K562 (cell line): ENCODE data around the gene CYB561A3. TPM values are rescaled to one million over a fixed set of nuclear protein-coding genes. Genes with fewer than 3 reads are reported as not detected.
A peak's percentile ranks its signal among the peaks of the same experiment; 100 is the strongest.

Experiments used
- ATAC-seq: fragments of 200-7000 bp; cut with Tn5 transposase; 3 replicates; pipeline ENCODE4 v1.9.1; 2020; ENCODE audit warnings: moderate library complexity
- BruUV-seq: library from RNA; stranded (reverse); fragments of 400-500 nt; replicated peaks from 2 replicates; lab custom pipeline; 2021; lab: Mats Ljungman, UMichigan
- CTCF ChIA-PET: fragments of 300-600 bp; formaldehyde crosslinking; extraction: SDS; loops from one replicate; lab custom pipeline; 2021; ENCODE audit warnings: low intra/inter-chr PET ratio; lab: Yijun Ruan, JAX
- POLR2A ChIA-PET: fragments of 300-600, 350-650 bp; sonication (Branson Sonifier 250); formaldehyde crosslinking; extraction: SDS; loops from one replicate; lab custom pipeline; 2021; ENCODE audit warnings: antibody characterized with exemption, inconsistent platforms; lab: Yijun Ruan, JAX
- DNase-seq, 4 experiments: peaks; one replicate each; pipeline versions ENCODE4 v3.0.0 to v3.0.0-alpha.2; 2011 to 2018; ENCODE audit warnings: low spot score in 3 of 4, mixed read lengths in 3 of 4; ENCODE audit errors: extremely low read depth in 1 of 4
- FAIRE-seq: peaks from 2 replicates; lab custom pipeline; 2011; peaks lifted over from hg19 to GRCh38; lab: Jason Lieb, UNC
- H2AFZ ChIP-seq: 2 replicates; pipeline ENCODE4 v1.6.0; 2011; ENCODE audit warnings: low read depth, low read length, control low read depth, inconsistent platforms
- H3K27ac ChIP-seq: fragments of 200-600 bp; 3 replicates; pipeline ENCODE4 v1.8.0; 2011; ENCODE audit warnings: low read depth, mild to moderate bottlenecking, control low read depth, inconsistent platforms, low read length, moderate library complexity, mixed read lengths; ENCODE audit errors: extremely low read depth
- H3K27me3 ChIP-seq, 2 experiments: fragments of 300-600 bp in 1 of 2; 2 replicates in 1 of 2; 3 replicates in 1 of 2; pipeline versions ENCODE4 v1.6.0 to v1.8.0; 2011; ENCODE audit warnings: inconsistent platforms in 2 of 2, low read length in 2 of 2, mild to moderate bottlenecking in 1 of 2, mixed read lengths in 1 of 2, moderate library complexity in 1 of 2; ENCODE audit not compliant: control insufficient read depth in 2 of 2, insufficient read depth in 2 of 2
- H3K36me3 ChIP-seq: fragments of 300-600 bp; 3 replicates; pipeline ENCODE4 v1.8.0; 2011; ENCODE audit warnings: mild to moderate bottlenecking, low read length, inconsistent platforms; ENCODE audit not compliant: control insufficient read depth, insufficient read depth
- H3K4me1 ChIP-seq, 2 experiments: fragments of 200-600 bp in 1 of 2; replicated peaks in 1 of 2; 2 replicates in 1 of 2; 3 replicates in 1 of 2; pipeline versions ENCODE4 v1.5.1 to v1.8.0; 2011; ENCODE audit warnings: inconsistent platforms in 2 of 2, low read length in 2 of 2, mild to moderate bottlenecking in 1 of 2, mixed read lengths in 1 of 2, moderate library complexity in 1 of 2; ENCODE audit not compliant: control insufficient read depth in 2 of 2, insufficient read depth in 2 of 2
- H3K4me2 ChIP-seq: 2 replicates; pipeline ENCODE4 v1.6.1; 2011; ENCODE audit warnings: low read length, control low read depth, inconsistent platforms, mixed read lengths; ENCODE audit not compliant: insufficient read depth
- H3K4me3 ChIP-seq: fragments of 200-600 bp; sonication (generic), shearing (Covaris generic); 2 replicates; pipeline ENCODE4 v1.5.1; 2016; ENCODE audit warnings: control low read depth, inconsistent platforms
- H3K79me2 ChIP-seq: fragments of 200-600 bp; 3 replicates; pipeline ENCODE4 v1.8.0; 2011; ENCODE audit warnings: low read length, inconsistent platforms; ENCODE audit not compliant: control insufficient read depth, insufficient read depth
- H3K9ac ChIP-seq, 2 experiments: 2 replicates each; pipeline versions ENCODE4 v1.6.0 to v1.6.1; 2011; ENCODE audit warnings: low read depth in 2 of 2, low read length in 2 of 2, control low read depth in 1 of 2, inconsistent platforms in 1 of 2, mild to moderate bottlenecking in 1 of 2, mixed read lengths in 1 of 2; ENCODE audit not compliant: insufficient read depth in 1 of 2
- H3K9me1 ChIP-seq: one replicate; pipeline ENCODE4 v1.6.0; 2011; ENCODE audit warnings: inconsistent platforms, mild to moderate bottlenecking, low read length, moderate library complexity; ENCODE audit not compliant: control insufficient read depth, insufficient read depth
- H3K9me3 ChIP-seq: replicated peaks from 2 replicates; pipeline ENCODE4 v1.5.1; 2011; ENCODE audit warnings: low read depth, low read length, inconsistent platforms; ENCODE audit not compliant: control insufficient read depth, insufficient read depth
- H4K20me1 ChIP-seq: replicated peaks from 2 replicates; pipeline ENCODE4 v1.6.1; 2011; ENCODE audit warnings: low read length, inconsistent platforms, mixed read lengths; ENCODE audit not compliant: control insufficient read depth, insufficient read depth
- BCOR ChIP-seq: fragments of 450-650 bp; IDR thresholded peaks from 2 replicates; pipeline ENCODE4 v1.6.1; 2016
- CBX5 ChIP-seq: IDR thresholded peaks from 2 replicates; pipeline ENCODE4 v1.6.1; 2014; ENCODE audit warnings: low read depth, borderline replicate concordance
- FOSL1 ChIP-seq: fragments of 200-800 bp; sonication (Bioruptor generic); conservative IDR thresholded peaks from 2 replicates; pipeline ENCODE4 v1.6.1; 2016; ENCODE audit warnings: missing genetic modification characterization, missing compliant biosample characterization
- GABPB1 ChIP-seq: sonication (generic); formaldehyde crosslinking; IDR thresholded peaks from 2 replicates; pipeline ENCODE4 v1.8.0; 2022; ENCODE audit warnings: mild to moderate bottlenecking, missing genetic modification reagents
- KDM1A ChIP-seq, 2 experiments: fragments of 450-650 bp; IDR thresholded peaks; 2 replicates each; pipeline ENCODE4 v1.6.1; 2016; ENCODE audit warnings: mild to moderate bottlenecking in 2 of 2
- NR0B1 ChIP-seq: fragments of 450-650 bp; IDR thresholded peaks from one replicate; pipeline ENCODE4 v1.6.1; 2018; ENCODE audit warnings: mild to moderate bottlenecking, moderate library complexity; ENCODE audit not compliant: partially characterized antibody
- RBM15 ChIP-seq: fragments of 200-400 bp; formaldehyde crosslinking; IDR thresholded peaks from 2 replicates; pipeline ENCODE4 v1.6.1; 2018; ENCODE audit warnings: mild to moderate bottlenecking, low read length, moderate library complexity; ENCODE audit not compliant: insufficient read depth
- RBM17 ChIP-seq: fragments of 200-400 bp; formaldehyde crosslinking; IDR thresholded peaks from 2 replicates; pipeline ENCODE4 v1.6.1; 2017; ENCODE audit warnings: low read depth, mild to moderate bottlenecking, low read length, borderline replicate concordance
- RBM25 ChIP-seq: fragments of 200-400 bp; formaldehyde crosslinking; IDR thresholded peaks from 2 replicates; pipeline ENCODE4 v1.6.1; 2018; ENCODE audit warnings: low read length, low read depth, moderate library complexity; ENCODE audit not compliant: severe bottlenecking
- RCOR1 ChIP-seq, 2 experiments: IDR thresholded peaks; 2 replicates each; pipeline ENCODE4 v1.6.1; 2012; ENCODE audit warnings: low read depth in 2 of 2, low read length in 2 of 2, borderline replicate concordance in 1 of 2, improper control_type of control experiment in 1 of 2
- ZBTB1 ChIP-seq: sonication (generic); formaldehyde crosslinking; IDR thresholded peaks from 2 replicates; pipeline ENCODE4 v1.8.1; 2023; ENCODE audit warnings: missing genetic modification reagents, low read depth, mild to moderate bottlenecking, borderline replicate concordance
- ZFP36 ChIP-seq: fragments of 150-350 bp; IDR thresholded peaks from 2 replicates; pipeline ENCODE4 v1.6.1; 2018; ENCODE audit warnings: low read length, low read depth; ENCODE audit not compliant: partially characterized antibody
- ZNF121 ChIP-seq: sonication (generic); formaldehyde crosslinking; conservative IDR thresholded peaks from 2 replicates; pipeline ENCODE4 v1.8.0; 2022; ENCODE audit warnings: missing genetic modification reagents
- ZNF140 ChIP-seq: fragments of 250-450 bp; sonication (Bioruptor Pico); IDR thresholded peaks from 2 replicates; pipeline ENCODE4 v1.8.0; 2021; ENCODE audit warnings: moderate library complexity, mild to moderate bottlenecking, inconsistent platforms
- ZNF695 ChIP-seq: fragments of 450-650 bp; formaldehyde crosslinking; IDR thresholded peaks from 2 replicates; pipeline ENCODE4 v1.4.0; 2020; ENCODE audit warnings: mild to moderate bottlenecking, moderate library complexity
- ZNF717 ChIP-seq: fragments of 250-450 bp; sonication (Bioruptor Pico); IDR thresholded peaks from 2 replicates; pipeline ENCODE4 v1.5.0; 2021
- WGBS: fragments of 100-300 bp; shearing (Covaris generic); methylation state at CpG from one replicate; pipeline ENCODE4 v1.1.6; 2016; ENCODE audit warnings: low coverage, mixed read lengths; ENCODE audit not compliant: insufficient coverage; ENCODE audit errors: missing lambda C conversion rate; 5-methylcytosine and 5-hydroxymethylcytosine counted together
- in situ Hi-C: fragments of 300-500 bp; cut with MboI; formaldehyde crosslinking; loops from 4 replicates; pipeline ENCODE4 v1.15.0; 2018; ENCODE audit warnings: inconsistent platforms, mixed read lengths
- intact Hi-C: fragments of 100-400 bp; cut with micrococcal nuclease; formaldehyde crosslinking; loops from 2 replicates; pipeline ENCODE4 v1.14.2; 2022
- polyA plus RNA-seq, 8 experiments: library from polyadenylated mRNA; depleted of rRNA in 4 of 8; stranded (reverse) in 5 of 8; unstranded in 3 of 8; fragments of >200 nt; fragmentation: Nextera tagmentation in 2 of 8; fragmentation: Illumina TruSeq in 1 of 8; extraction: Ambion mirVana in 2 of 8; extraction: Trizol in 1 of 8; gene quantifications; 2 replicates each; pipeline versions ENCODE4 v1.2.1 to v1.2.3, GENCODE V29; 2011 to 2014; ENCODE audit warnings: inconsistent platforms in 1 of 8, missing spikeins in 1 of 8
- total RNA-seq, 7 experiments: library from RNA; depleted of rRNA in 6 of 7; stranded (reverse); fragments of >200 nt in 6 of 7; fragmentation: Illumina TruSeq in 2 of 7; extraction: Trizol in 2 of 7; gene quantifications; 2 replicates each; pipeline versions ENCODE4 v1.2.1 to v1.2.3, GENCODE V29; 2011 to 2021; ENCODE audit warnings: low replicate concordance in 1 of 7
- TF ChIP-seq, protein P1 (sequence below): fragments of 450-650 bp; formaldehyde crosslinking; IDR thresholded peaks from 2 replicates; pipeline ENCODE4 v1.4.0; 2020; ENCODE audit warnings: mild to moderate bottlenecking, mixed read lengths

CYB561A3 gene
- total and polyA plus RNA-seq, 9 of the 15 experiments (the other 6 are each of a cell fraction or from before 2014, with no cell fraction given) = 29.2 to 78.9 (median 37.9) TPM

DNA sequence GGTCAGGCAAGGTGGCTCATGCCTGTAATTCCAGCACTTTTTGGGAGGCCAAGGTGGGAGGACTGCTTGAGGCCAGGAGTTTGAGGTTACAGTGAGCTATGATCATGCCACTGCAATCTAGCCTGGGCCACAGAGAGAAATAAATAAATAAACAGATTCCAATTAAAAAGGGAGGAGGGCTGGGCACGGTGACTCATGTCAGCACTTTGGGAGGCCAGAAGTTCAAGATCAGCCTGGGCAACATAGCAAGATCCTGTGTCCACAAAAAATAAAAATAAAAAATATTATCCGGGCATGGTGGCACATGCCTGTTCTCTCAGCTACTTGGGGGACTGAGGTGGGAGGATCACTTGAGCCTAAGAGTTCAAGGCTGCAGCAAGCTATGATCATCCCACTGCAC lies 7.5 kb downstream of the CYB561A3 start:
- intact Hi-C loops (no loop called here), in situ Hi-C loops (no loop called here)
- ATAC-seq (no peak), FAIRE-seq (no peak), DNase-seq (no peak)
- no TSS peak for BruUV-seq
- H3K4me2 ChIP-seq = no peak overlapping the region; the same call in 1 of the 2 replicates
- no peaks in the 10 kb centered on the region for H3K27me3 ChIP-seq
- H3K36me3 ChIP-seq = peaks cover 53% of the 10 kb centered on the region; the same call in 2 of the 3 replicates
- H2AFZ ChIP-seq = no peak overlapping the region; the same call in 1 of the 2 replicates
- H3K9me1 ChIP-seq = peaks cover 3% of the 10 kb centered on the region
- no peak overlapping the region for H3K4me3 ChIP-seq
- H3K79me2 ChIP-seq = peaks cover 2% of the 10 kb centered on the region; the same call in 2 of the 3 replicates
- H3K9me3 ChIP-seq = no peaks in the 10 kb centered on the region
- H3K4me1 ChIP-seq = peaks cover 26 to 29% of the 10 kb centered on the region in 2 experiments
- peak overlapping the region; percentile 41; the same call in 2 of the 3 replicates for H3K27ac ChIP-seq
- TF ChIP-seq CBX5 (no peak), ZNF121 (CRISPR knock-in tag) (peak; percentile 88), ZNF717 (CRISPR knock-in tag) (no peak), NR0B1 (no peak), RBM15 (no peak), RCOR1 (IDR thresholded peaks at IDR 0.05; ENCODE audit: borderline replicate concordance in 1 of 2, low read depth in 2 of 2, low read length in 2 of 2) (no peak), RBM17 (no peak), ZNF140 (no peak), ZFP36 (no peak), FOSL1 (tag) (peak; percentile 46; the same call in 1 of the 2 replicates), ZNF695 (no peak), ZBTB1 (CRISPR knock-in tag) (no peak), BCOR (peak; percentile 29; the same call in 1 of the 2 replicates), RBM25 (peak; percentile 36), KDM1A (IDR thresholded peaks at IDR 0.05) (0 out of 4 replicates have a peak, but pooled peaks of 1 of the 2 experiments have one; percentile 7), GABPB1 (CRISPR knock-in tag) (no peak)
- TF ChIP-seq, protein P1, sequence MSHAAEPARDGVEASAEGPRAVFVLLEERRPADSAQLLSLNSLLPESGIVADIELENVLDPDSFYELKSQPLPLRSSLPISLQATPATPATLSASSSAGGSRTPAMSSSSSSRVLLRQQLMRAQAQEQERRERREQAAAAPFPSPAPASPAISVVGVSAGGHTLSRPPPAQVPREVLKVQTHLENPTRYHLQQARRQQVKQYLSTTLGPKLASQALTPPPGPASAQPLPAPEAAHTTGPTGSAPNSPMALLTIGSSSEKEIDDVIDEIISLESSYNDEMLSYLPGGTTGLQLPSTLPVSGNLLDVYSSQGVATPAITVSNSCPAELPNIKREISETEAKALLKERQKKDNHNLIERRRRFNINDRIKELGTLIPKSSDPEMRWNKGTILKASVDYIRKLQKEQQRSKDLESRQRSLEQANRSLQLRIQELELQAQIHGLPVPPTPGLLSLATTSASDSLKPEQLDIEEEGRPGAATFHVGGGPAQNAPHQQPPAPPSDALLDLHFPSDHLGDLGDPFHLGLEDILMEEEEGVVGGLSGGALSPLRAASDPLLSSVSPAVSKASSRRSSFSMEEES (CRISPR knock-in tag) = no peak
- ChIA-PET POLR2A (interaction anchor here (0.6 to 2.5 kb wide), 6 partner anchors 9 to 1160 kb away, joined by 3 to 8 read pairs (median 3); no protein-coding TSS in a partner anchor), CTCF (no interaction called here)
- H3K9ac ChIP-seq = peak overlapping the region in 1 of 2 experiments; percentile 89; a peak in 1 of 4 replicates
- 63% methylated on average over 2 of the region's 2 CpGs for WGBS
- no peaks in the 10 kb centered on the region for H4K20me1 ChIP-seq
